Kasumi-1 (cell line): ENCODE data around the gene CIAPIN1.
"Not testable (repeated sequence)": the region's sequence is repeated elsewhere in the genome, so short reads cannot be mapped to it uniquely, and the experiment has no call there.

ENCODE experiments used
- DNase-seq, 2 experiments: peaks; one replicate each; lab custom pipeline; 2025; lab: John Stamatoyannopoulos, UW

Gene CIAPIN1

DNA sequence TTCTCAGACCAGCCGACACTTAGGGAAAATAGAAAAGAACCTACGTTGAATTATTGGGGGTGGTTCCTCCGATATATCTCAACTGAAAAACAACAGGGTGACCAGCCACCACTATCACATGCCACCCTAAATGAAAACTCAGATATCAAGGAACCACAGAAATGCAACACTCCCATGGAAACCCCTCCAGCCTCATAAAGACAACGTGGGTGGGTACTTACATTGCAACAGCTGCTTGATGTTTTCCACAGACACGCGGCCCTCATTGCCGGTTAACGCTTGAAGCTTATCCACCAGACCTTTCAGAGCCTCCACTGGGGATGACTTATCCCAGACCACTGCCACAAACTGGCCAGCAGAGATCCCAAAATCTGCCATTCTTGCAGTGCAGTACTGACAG is 6.6 kb downstream of the CIAPIN1 start:
- not testable (repeated sequence) for DNase-seq

DNA sequence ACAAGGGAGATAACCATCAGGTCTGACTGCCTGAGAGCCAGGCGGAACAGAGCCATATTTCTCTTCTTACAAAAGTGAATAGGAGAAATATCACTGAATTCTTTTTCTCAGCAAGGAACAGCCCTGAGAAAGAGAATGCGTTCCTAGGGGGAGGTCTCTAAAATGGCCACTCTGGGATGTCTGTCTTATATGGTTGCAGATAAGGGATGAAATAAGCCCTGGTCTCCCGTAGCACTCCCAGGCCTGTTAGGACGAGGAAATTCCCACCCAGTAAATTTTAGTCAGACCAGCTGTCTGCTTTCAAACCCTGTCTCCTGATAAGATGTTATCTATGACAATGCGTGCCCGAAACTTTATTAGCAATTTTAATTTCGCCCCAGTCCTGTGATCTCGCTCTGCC is 7.2 kb downstream of the CIAPIN1 start:
- not testable (repeated sequence) for DNase-seq

DNA sequence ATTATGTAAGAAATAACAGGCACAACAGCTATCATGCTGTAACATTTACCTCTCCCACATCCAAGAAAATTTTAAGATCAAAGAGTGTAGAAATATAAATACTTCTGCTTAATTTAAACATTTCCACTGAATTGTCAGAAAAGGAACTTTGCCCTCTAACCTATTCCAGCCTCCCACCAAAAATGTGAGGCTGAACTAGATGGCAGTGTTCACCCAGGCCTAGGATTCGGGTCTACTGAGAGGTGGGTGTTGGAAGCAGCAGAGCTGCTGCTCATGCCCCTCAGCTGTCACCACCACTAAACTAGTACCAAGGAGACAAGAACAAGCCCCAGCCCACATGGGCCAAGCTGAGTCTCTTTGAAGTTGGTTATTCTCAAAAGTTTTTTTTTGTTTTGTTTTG is 11.3 kb downstream of the CIAPIN1 start:
- no peak for DNase-seq

DNA sequence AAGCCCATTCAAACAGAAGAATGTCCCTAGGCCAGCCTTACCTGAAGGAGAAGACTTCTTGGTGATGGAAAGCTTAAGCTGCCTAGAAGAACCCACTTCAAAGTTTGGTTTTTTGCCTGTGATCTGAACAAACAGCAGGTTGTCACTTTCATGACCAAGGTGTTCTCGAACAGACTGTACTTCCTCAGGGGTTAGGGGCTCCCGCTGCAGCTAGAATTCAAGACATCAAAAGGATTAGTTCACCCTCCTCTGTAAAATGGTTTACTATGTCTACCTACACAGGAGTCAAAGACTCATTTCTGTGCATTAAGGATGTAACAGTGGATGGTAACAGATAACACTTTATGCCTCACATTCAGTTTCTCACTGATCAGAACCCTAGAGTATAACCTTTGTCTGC is 13.2 kb downstream of the CIAPIN1 start:
- no peak for DNase-seq

DNA sequence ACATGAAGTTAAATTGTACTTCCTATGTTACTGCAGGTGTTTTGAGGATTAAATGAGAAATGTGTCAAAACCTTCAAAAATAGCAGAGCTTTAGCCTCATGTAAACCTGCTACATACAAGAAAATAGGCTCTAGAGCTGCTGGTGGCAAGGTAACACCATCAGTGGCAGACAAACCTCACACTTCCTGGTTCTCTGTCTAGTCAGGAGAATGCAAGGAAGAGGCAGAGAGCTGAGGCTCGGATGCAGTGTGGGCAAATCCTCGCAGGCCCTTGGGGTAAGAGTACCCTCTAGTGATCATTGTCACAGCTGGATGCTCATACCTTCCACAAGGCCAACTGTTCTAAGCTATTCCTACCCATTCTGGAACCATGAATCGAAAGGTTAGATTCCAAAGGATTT is 14.2 kb downstream of the CIAPIN1 start:
- DNase-seq, result no peak

DNA sequence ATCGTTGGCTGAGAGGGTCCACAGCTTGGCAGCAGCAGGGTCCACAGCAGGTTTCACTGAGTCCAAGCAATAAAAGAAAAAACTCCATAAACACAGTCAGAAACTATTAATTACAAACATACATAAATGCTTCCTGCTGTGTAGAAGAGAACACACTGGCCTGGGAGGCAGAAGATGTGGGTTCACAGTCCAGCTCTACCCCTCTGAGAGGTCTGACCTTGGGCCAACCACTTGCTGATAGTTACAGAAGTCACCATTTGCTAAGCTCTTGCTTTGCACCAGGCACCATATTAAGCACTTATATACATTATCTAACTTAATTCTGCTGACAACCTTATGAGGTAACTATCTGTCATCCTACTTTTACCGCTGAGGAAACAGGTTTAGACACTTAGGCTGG is 14.7 kb downstream of the CIAPIN1 start:
- no peak for DNase-seq

DNA sequence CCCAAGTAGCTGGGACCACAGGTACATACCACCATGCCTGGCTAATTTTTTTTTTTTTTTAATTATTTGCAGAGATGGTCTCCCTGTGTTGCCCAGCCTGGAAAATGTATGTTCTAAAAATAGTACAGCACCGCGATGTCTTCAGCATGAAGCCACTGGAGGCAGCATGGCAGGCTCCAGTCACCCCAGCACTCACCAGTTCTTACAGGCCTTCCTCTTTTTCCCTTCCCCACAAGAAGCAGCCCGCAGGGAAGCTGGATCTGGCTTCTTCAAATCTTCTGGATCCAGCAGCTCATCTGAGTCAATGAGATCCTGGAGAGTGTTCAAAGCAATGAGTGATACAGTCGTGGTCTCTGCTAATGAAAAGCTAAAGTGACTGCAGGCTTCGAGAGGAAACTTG is 16.2 kb downstream of the CIAPIN1 start:
- DNase-seq, result peak; percentile 74 to 75

DNA sequence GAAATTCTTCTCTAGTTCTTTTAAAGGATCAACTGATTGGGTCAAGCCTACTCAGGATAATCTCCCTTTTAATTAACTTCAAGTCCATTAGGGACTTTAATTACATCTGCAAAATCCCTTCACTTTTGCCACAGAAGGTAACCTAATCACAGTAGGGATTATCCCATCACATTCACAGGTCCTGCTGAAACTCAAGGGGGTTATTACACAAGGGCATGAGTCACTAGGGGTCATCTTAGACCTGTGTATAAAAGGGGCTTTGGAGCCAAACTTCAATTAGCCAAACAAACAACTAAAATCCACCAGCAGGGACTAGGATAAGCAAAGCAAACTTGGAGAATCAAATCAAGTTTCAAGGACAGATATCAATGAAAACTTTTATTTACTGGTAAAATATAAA is 19.4 kb downstream of the CIAPIN1 start:
- no peak for DNase-seq

DNA sequence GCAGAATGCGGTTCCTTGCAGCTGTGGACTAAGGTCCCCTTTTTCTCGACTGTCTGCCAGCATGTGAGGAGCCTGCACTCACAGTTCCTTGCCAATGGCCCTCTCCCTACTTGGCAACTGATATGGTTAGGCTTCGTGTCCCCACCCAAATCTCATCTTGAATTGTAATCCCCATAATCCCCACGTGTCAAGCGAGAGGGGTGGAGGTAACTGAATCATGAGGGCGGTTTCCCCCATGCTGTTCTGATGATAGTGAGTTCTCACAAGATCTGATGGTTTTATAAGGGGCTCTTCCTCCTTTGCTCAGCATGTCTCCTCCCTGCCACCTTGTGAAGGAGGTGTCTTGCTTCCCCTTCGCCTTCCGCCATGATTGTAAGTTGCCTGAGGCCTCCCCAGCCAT is 19.9 kb downstream of the CIAPIN1 start:
- DNase-seq, result no peak

DNA sequence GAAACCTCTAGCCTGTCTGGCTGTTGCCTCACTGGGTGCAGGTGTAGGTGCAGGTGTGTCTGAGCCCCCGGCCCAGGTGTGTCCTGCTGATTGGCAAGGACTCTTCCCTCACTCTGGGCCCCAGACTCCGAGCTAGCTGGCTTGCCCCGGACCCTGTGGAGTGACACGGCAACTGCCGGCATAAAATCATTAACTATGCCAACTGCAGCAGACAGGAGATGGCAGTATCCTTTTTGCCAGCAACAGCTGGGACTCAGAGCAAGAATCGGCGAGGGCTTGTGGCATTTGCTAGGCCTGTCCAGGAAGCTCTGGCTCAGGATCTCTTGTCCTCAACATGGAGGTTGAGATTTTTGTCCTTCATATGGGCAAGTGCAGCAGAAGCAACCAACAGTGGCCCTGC is 20.8 kb downstream of the CIAPIN1 start:
- DNase-seq, result no peak

DNA sequence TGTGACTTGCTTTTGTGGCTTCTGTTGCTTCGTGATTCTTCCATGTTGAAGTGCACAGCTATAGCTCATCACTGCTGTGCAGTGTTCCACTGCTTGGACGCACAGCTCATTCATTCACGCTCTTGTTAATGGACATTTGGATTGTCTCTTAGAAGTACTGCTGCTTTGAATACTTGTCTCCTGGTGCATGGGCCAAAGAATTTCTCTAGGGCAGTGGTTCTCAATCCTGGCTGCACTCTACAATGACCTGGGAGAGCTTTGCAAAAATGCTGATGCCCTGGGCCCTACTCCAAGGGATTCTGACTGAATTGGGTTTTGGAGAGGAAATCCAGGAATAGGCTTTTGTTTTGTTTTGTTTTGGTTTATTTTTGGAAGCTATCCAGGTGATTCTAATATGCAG is 22.6 kb downstream of the CIAPIN1 start:
- DNase-seq, result no peak

DNA sequence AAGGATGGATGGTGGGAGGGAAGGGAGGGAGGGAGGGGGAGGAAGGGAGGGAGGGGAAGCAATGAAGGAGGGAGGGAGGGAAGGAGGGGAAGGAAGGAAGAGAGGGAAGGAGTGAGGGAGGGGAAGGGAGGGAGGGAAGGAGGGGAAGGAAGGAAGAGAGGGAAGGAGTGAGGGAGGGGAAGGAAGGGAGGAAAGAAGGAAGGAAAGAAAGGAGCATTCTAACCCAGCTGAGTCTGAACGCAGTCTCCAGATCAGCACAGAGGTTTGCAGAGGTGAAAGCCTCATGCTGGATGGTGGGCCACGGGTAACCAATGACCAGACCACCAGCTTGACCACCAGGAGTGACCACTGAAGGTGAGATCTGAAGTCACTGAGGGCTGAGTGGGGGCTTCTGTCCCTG is 24.0 kb downstream of the CIAPIN1 start:
- DNase-seq, result no peak

DNA sequence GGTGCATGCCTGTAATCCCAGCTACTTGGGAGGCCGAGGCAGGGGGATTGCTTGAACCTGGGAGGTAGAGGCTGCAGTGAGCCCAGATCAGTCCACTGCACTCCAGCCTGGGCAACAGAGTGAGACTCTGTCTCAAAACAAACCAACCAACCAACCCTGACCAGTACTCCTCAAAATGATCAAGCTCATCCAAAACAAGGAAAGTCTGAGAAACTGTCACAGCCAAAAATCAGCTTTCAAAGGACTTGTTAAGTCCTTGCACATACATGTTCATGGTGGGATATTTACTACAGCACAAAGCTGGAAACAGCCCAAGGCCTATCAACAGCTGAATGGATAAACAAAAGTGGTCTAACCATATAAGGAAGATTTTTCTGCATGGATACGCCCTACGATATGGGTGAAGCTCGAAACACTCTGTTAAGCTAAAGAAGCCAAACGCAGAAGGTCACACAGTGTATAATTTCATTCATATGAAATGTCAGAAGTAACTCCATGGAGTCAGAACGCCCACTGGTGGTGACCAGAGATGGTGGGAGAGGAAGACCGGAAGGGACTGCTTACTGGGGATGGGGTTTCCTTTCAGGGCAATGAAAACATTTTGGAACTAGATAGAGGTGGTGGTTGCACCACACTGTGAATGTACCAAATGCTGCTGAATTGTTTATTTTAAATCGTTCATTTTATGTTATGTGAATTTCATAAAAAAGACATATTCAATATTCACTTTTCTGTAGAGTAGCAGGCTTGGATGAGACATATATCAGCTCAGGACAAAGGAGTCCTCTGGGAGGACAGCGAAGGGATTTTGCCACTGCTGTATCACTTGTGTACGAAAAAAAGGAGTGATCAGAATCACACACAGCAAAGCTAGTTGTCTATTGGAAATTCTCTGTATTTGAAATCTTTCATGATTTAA is 24.9 kb downstream of the CIAPIN1 start:
- DNase-seq, result peak in 1 of 2 experiments; percentile 20

DNA sequence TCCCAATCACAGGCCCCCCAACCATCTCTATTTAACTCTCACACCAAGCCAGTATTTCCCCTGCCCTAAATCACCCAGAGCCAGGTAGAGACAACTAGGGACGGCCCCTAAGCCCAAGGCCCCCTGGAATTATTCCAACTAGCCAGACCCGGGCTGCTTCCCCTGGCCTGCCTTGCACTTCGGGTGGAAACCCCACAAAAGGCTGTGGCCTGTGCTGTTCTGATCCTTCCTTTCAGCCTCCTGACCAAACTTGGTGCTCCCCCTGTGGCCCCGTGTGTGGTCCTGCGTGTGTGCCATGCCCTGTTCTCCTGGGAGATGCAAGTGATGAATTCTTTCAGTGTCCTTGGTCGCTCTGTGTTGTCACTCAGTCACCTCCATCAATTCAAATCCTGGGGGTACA is 27.7 kb downstream of the CIAPIN1 start:
- DNase-seq, result no peak

DNA sequence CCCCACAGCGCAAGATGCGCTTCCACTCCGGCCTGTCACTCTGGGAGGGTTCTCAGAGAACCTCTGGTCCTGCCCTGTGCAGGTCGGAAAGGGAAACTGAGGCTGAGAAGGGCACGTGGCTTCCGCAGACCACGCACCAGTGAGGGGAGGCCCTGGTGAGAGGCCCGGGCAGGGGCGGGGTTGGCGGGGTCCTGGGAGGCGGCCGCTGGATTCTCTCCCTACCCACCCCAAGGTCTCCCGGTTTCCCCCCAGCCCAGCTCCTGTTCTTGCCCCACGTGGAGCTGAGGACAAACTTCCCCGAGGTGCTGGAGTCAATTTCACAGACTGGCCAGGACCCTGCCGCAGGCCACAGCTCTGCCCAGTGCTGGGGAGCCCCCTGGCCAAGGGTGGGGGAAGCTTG is 31.1 kb downstream of the CIAPIN1 start:
- DNase-seq, result no peak

DNA sequence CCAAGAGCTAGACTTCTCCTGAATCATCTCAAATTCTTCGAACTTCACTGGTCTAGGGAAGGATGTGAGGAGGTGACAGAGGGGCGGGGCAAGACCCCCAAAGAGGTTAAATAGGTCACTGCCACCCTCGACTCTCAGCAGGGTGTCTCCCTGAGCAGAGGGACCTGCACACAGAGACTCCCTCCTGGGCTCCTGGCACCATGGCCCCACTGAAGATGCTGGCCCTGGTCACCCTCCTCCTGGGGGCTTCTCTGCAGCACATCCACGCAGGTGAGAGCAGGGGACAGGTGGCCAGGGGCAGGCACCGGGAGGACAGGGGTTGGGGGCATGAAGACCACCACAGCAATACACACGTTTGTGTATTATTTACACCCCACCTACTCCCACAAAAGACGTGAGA is 33.5 kb downstream of the CIAPIN1 start:
- no peak for DNase-seq

DNA sequence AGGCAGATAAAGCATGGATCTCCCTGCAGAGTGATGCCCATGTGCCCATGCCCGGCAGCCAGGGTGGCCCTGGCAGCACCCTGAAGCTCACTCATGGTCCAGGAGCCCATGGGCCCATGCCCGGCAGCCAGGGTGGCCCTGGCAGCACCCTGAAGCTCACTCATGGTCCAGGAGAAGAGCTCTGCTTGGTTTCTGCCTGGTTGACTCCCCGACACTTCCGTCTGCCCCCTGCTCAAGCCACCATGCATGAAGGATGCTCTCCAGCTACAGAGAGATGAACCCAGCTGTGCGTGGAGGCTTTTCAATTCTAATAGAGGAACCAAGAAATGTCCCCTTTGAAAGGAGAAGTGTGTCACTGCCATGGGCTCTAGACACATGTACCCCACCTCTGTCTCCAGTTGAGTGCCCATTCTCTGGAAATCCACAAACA is 33.9 kb downstream of the CIAPIN1 start:
- DNase-seq, result no peak

DNA sequence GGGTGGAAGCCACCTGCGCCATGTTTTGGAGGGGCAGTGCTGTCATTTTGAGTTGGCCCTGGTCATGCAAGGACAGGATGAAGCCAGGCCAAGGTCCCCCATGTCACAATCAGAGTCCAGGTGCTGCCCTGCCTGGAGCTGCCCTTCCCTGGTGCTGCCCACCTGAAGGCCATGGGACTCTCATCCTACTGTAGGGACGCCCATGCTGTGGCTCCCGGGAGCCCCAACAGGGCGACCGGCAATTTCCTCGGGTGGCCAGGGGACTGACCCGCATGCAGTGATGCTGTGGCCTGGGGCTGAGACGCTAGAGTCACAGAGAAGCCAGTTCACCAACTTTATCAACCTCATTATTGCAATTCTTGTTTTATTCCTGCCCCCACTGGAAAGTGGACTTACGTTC is 34.6 kb downstream of the CIAPIN1 start:
- DNase-seq, result no peak

DNA sequence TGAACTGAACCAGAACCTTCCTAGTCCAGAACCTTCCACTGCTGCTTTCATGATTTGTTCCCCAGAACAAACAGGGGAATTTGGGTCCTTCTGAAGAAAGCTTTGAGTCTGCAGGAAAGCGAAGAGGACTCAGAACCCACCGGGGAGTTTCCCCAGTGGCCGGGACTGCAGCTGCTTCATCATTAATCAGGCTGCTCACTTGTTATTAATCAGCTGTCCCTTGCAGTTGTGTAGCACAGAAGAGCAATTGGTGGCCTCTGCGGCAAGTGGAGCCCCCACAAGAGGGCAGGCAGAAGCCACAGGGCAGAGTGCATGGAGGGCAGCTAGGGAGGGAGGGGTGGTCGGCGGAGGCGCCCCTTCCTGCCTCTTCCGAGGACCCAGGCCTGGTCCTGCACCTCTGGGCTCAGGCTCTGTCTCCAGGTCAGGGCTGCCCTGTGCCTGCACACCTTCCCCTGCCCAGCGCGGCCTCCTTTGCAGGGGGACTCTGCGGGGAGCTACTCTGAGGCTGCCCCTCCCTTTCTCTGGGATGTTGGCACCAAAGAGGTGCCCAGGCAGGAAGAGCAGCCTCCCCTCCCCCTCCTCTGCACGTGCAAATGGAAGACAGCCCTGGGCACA is 35.7 kb downstream of the CIAPIN1 start:
- no peak for DNase-seq

DNA sequence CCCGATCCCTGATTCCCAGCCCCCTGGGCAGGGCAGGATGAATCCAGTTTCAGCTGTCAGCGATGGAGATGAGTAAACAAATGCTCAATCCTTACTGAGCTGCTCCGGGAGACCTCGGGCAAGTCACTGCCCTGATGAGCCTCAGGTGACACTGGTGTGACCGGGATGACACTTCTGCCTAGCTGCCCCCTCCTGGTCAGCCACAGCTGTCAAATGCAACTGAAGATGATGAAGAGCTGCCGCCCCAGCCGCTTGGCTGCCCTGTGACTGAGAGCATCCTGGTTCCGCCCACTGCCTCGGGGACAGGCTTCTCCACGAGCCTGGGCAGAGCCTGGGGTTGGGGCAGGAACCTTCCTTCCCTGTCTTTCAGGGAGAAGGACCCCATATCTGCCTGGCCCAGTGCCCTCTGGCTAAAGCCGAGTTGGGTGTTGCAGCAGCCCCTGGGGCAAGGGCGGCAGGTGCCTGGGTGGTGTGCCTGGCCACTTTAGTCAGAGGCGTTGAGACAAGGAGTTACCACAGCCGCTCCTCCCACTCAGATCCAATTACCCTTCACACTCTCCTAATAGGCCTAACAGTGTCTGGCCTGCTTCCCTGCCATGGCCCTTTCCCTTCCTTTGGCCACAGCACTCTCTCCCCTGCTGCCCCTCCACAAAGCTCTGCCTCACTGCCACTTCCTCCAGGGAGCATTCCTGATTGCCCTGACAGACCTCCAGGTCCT is 37.2 kb downstream of the CIAPIN1 start:
- no peak for DNase-seq

DNA sequence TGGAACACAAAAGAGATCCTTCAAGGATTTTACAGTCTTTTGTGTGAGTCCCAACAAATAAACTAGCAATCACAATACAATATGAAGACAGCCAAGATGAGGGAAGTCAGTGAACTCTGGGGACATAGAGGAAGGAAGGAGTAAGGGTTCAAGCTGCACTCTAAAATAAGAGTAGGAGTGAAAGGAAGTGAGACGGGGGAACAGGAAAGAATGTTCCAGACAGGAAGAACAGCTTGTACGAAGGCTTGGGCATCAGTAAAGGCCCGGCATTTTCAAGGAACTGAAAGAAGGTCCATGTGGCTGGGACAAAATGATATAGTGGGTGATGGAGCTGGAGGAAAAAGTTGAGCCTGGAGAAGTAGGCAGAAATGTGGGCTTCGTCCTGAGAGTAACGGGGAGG is 38.1 kb downstream of the CIAPIN1 start:
- DNase-seq, result peak; percentile 25 to 37

DNA sequence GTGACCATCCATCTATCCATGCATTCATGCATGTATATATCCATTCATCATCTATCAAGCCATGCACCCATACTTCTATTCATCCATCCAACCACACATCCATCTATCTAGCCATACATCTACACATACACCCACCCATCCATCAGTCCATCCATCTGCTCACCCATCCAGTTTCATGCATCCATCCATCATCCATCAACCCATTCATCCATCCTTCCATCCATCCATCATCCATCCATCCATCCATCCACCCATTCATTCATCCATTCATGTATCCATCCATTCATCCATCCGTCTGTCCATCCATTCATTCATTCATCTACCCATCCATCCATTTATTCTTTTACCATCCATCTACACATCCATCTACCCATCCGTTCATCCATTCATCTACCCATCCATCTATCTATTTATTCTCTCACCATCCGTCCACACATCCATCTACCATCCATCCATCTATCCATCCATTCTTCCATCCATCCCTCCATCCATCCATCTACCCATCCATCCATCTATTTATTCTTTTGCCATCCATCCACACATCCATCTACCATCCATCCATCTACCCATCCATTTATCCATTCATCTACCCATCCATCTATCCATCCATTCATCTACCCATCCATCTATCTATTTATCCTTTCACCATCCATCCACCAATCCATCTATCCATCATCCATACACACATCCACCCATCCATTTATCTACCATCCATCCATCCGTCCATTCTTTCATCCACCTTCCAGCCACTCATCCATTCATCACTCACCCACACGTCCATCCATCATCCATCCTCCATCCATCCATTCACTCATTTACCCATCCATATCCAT is 39.4 kb downstream of the CIAPIN1 start:
- no peak for DNase-seq
